K562 (cell line): ENCODE results near the gene LZTFL1. TPM values are rescaled to one million over a fixed set of nuclear protein-coding genes. Genes with fewer than 3 reads are reported as not detected.

Experiments
- CEBPZ ChIP-seq: fragments of 150-350 bp; IDR thresholded peaks from 2 replicates; pipeline ENCODE4 v1.6.1; 2014; ENCODE audit warnings: low read depth, mild to moderate bottlenecking, low read length, borderline replicate concordance
- GATAD2A ChIP-seq: fragments of 450-650 bp; IDR thresholded peaks from 2 replicates; pipeline ENCODE4 v1.6.1; 2017
- PTBP1 ChIP-seq: fragments of 200-400 bp; formaldehyde crosslinking; IDR thresholded peaks from 2 replicates; pipeline ENCODE4 v1.6.1; 2017; ENCODE audit warnings: low read depth, low read length
- SFPQ ChIP-seq: fragments of 200-400 bp; formaldehyde crosslinking; IDR thresholded peaks from 2 replicates; pipeline ENCODE4 v1.6.1; 2017; ENCODE audit warnings: mild to moderate bottlenecking, low read depth, low read length, moderate library complexity
- TAF9B ChIP-seq: fragments of 450-650 bp; IDR thresholded peaks from 2 replicates; pipeline ENCODE4 v1.6.1; 2018; ENCODE audit warnings: mild to moderate bottlenecking; ENCODE audit not compliant: partially characterized antibody
- ZBTB7A ChIP-seq: IDR thresholded peaks from 2 replicates; pipeline ENCODE4 v1.6.1; 2011; ENCODE audit warnings: low read depth, mild to moderate bottlenecking, low read length, moderate library complexity, borderline replicate concordance; ENCODE audit not compliant: control insufficient read depth
- ZNF347 ChIP-seq: fragments of 450-650 bp; formaldehyde crosslinking; IDR thresholded peaks from 2 replicates; pipeline ENCODE4 v1.4.0; 2020; ENCODE audit warnings: low read depth, mild to moderate bottlenecking, moderate library complexity
- polyA plus RNA-seq, 8 experiments: library from polyadenylated mRNA; depleted of rRNA in 4 of 8; stranded (reverse) in 5 of 8; unstranded in 3 of 8; fragments of >200 nt; fragmentation: Nextera tagmentation in 2 of 8; fragmentation: Illumina TruSeq in 1 of 8; extraction: Ambion mirVana in 2 of 8; extraction: Trizol in 1 of 8; gene quantifications; 2 replicates each; pipeline versions ENCODE4 v1.2.1 to v1.2.3, GENCODE V29; 2011 to 2014; ENCODE audit warnings: inconsistent platforms in 1 of 8, missing spikeins in 1 of 8
- total RNA-seq, 7 experiments: library from RNA; depleted of rRNA in 6 of 7; stranded (reverse); fragments of >200 nt in 6 of 7; fragmentation: Illumina TruSeq in 2 of 7; extraction: Trizol in 2 of 7; gene quantifications; 2 replicates each; pipeline versions ENCODE4 v1.2.1 to v1.2.3, GENCODE V29; 2011 to 2021; ENCODE audit warnings: low replicate concordance in 1 of 7

Gene LZTFL1
- total and polyA plus RNA-seq, 9 of the 15 experiments (the other 6 are each of a cell fraction or from before 2014, with no cell fraction given): 10.7 to 33.7 (median 15.3) TPM

- no peak for TF ChIP-seq SFPQ
- no peak for TF ChIP-seq GATAD2A
- no peak for TF ChIP-seq TAF9B
- TF ChIP-seq CEBPZ: no peak
- no peak for TF ChIP-seq ZBTB7A
- TF ChIP-seq ZNF347: no peak
- TF ChIP-seq PTBP1: no peak
These were observed 35.8 kb downstream of the LZTFL1 start (continued) for GRCh38 chr3:45806072-45806471.
